SK-N-SH (cell line): ENCODE data around the gene MSRB1.

Experiments
- CTCF ChIP-seq: fragments of 200-600 bp; sonication (generic); IDR thresholded peaks from 2 replicates; pipeline ENCODE4 v1.6.1; 2017; ENCODE audit warnings: antibody characterized with exemption, mild to moderate bottlenecking, moderate library complexity
- EZH2phosphoT487 ChIP-seq: fragments of 200-600 bp; sonication (generic); IDR thresholded peaks from 2 replicates; pipeline ENCODE4 v1.6.1; 2017; ENCODE audit warnings: low read depth, mixed run types, mild to moderate bottlenecking, antibody characterized with exemption, moderate library complexity, borderline replicate concordance
- GABPA ChIP-seq: IDR thresholded peaks from 2 replicates; pipeline ENCODE4 v1.4.0; 2012; ENCODE audit warnings: low read depth, mild to moderate bottlenecking
- MAX ChIP-seq: IDR thresholded peaks from 2 replicates; pipeline ENCODE4 v1.4.0; 2012; ENCODE audit warnings: low read depth
- POLR2AphosphoS5 ChIP-seq: IDR thresholded peaks from 2 replicates; pipeline ENCODE4 v1.6.1; 2012; ENCODE audit warnings: low read depth, low read length
- REST ChIP-seq: IDR thresholded peaks from 2 replicates; pipeline ENCODE4 v1.6.1; 2012; ENCODE audit warnings: mild to moderate bottlenecking, low read depth, low read length, moderate library complexity
- SMC3 ChIP-seq: IDR thresholded peaks from 2 replicates; pipeline ENCODE4 v1.6.1; 2012; ENCODE audit warnings: low read depth, low read length, improper control_type of control experiment
- YY1 ChIP-seq: IDR thresholded peaks from 2 replicates; pipeline ENCODE4 v1.4.0; 2012; ENCODE audit warnings: low read depth, mild to moderate bottlenecking

- TF ChIP-seq CTCF (no peak), YY1 (no peak), MAX (no peak), REST (no peak), POLR2AphosphoS5 (no peak), SMC3 (no peak), EZH2phosphoT487 (no peak), GABPA (no peak)
Measured at GRCh38 chr16:1912215-1912543, 30.8 kb downstream of the MSRB1 start.
